Sigmoid colon (tissue), 7 donors: ENCODE measurements around the gene ICE1. TPM values are rescaled to one million over a fixed set of nuclear protein-coding genes. Genes with fewer than 3 reads are reported as not detected.

ENCODE experiments used
- DNase-seq: peaks from one replicate; pipeline ENCODE4 v3.0.0-alpha.2; 2019
- H3K27ac ChIP-seq, 4 donors: fragments of 200-600 bp; sonication (generic); one replicate each; pipeline ENCODE4 v1.5.1; 2016 to 2019; ENCODE audit warnings: mild to moderate bottlenecking in 1 of 4
- H3K27me3 ChIP-seq, 3 donors: fragments of 200-600 bp; sonication (generic); one replicate each; pipeline ENCODE4 v1.5.1; 2019; ENCODE audit warnings: mild to moderate bottlenecking in 1 of 3
- H3K36me3 ChIP-seq, 4 donors: fragments of 200-600 bp; sonication (generic); one replicate each; pipeline ENCODE4 v1.5.1; 2016 to 2019
- H3K4me1 ChIP-seq, 4 donors: fragments of 200-600 bp; sonication (generic); one replicate each; pipeline ENCODE4 v1.5.1; 2017 to 2019
- H3K4me3 ChIP-seq, 4 donors: fragments of 200-600 bp; sonication (generic); one replicate each; pipeline ENCODE4 v1.5.1; 2017 to 2019; ENCODE audit warnings: mild to moderate bottlenecking in 2 of 4, moderate library complexity in 1 of 4
- H3K9me3 ChIP-seq, 4 donors: fragments of 200-600 bp in 3 of 4; sonication (generic) in 3 of 4; one replicate each; pipeline versions ENCODE4 v1.5.1 to v1.6.1; 2013 to 2019
- CTCF ChIP-seq, 4 experiments: fragments of 450-650 bp in 3 of 4; fragments of 200-600 bp in 1 of 4; IDR thresholded peaks; one replicate each; pipeline ENCODE4 v1.5.1; 2016 to 2019; ENCODE audit warnings: antibody characterized with exemption in 4 of 4, mild to moderate bottlenecking in 3 of 4, moderate library complexity in 2 of 4
- EP300 ChIP-seq, 4 donors: sonication (generic); formaldehyde crosslinking; IDR thresholded peaks; one replicate each; pipeline ENCODE4 v1.6.1; 2017; ENCODE audit warnings: antibody characterized with exemption in 4 of 4
- POLR2A ChIP-seq, 2 donors: fragments of 450-650 bp; IDR thresholded peaks; one replicate each; pipeline ENCODE4 v1.6.1; 2016; ENCODE audit warnings: antibody characterized with exemption in 2 of 2, mild to moderate bottlenecking in 2 of 2, moderate library complexity in 2 of 2
- POLR2AphosphoS5 ChIP-seq, 4 donors: sonication (generic); formaldehyde crosslinking; IDR thresholded peaks; one replicate each; pipeline ENCODE4 v1.6.1; 2017; ENCODE audit warnings: antibody characterized with exemption in 4 of 4
- WGBS, 2 donors: extraction: QIAGEN DNeasy Blood & Tissue Kit; methylation state at CpG; one replicate each; pipeline ENCODE4 v1.1.7; 2013; 5-methylcytosine and 5-hydroxymethylcytosine counted together
- intact Hi-C: fragments of 100-400 bp; cut with DNase I; formaldehyde crosslinking; loops from one replicate; pipeline ENCODE4 v1.15.1; 2023
- polyA plus RNA-seq, 3 donors: library from polyadenylated mRNA; stranded (reverse); fragments of 200-250 nt; gene quantifications; one replicate each; pipeline ENCODE4 v1.2.3, GENCODE V29; 2013
- total RNA-seq, 4 donors: library from RNA; depleted of rRNA; stranded (reverse); fragments of >200 nt; gene quantifications; one replicate each; pipeline ENCODE4 v1.1.0, GENCODE V29; 2016
- donor health status: healthy with polysubstance abuse.
- donor health status: Bipolar disorder and iron deficiency.
- donor health status: healthy.

Gene ICE1
- total RNA-seq, result 10 to 100 TPM; 28.1 to 32.6 (median 30.8) TPM
- 1 to 10 TPM; 4.4 to 9.0 (median 4.8) TPM for polyA plus RNA-seq

GRCh38 chr5:5421961-5422818 lies at the start of gene ICE1:
ICE1 (plus strand) TSS chr5:5422677; CDS start chr5:5422916, 239 bp downstream.
- H3K36me3 ChIP-seq, result no peaks in the 10 kb centered on the region
- DNase-seq, result peak; percentile 99
- H3K27ac ChIP-seq, result peak within 1 kb of the TSS; percentile 90 to 97 (median 94)
- no peaks in the 10 kb centered on the region for H3K9me3 ChIP-seq
- H3K27me3 ChIP-seq, result no peaks in the 10 kb centered on the region
- H3K4me3 ChIP-seq, result peak within 1 kb of the TSS; percentile 92 to 98 (median 96)
- 0 to 1% methylated on average over 71 of the region's 71 CpGs for WGBS, 2 donors
- TF ChIP-seq EP300 (IDR thresholded peaks at IDR 0.05) (peak in 2 of 4 donors; percentile 68 to 71), POLR2AphosphoS5 (IDR thresholded peaks at IDR 0.05) (peak; percentile 71 to 93 (median 82)), POLR2A (IDR thresholded peaks at IDR 0.05) (peak; percentile 50 to 70), CTCF (IDR thresholded peaks at IDR 0.05) (no peak)
- H3K4me1 ChIP-seq, result peaks cover 0 to 50% (median 37%) of the 10 kb centered on the region in 4 donors
- intact Hi-C loops, result loop anchor here (2.0 to 10.0 kb wide), 5 partner anchors 480 to 1291 kb away; partner anchors contain the start of genes MED10 and TENT4A

GRCh38 chr5:5372930-5373329 lies 49.5 kb upstream of the ICE1 start:
- no peak overlapping the region for H3K27ac ChIP-seq
- intact Hi-C loops, result no loop called here
- H3K9me3 ChIP-seq, result no peaks in the 10 kb centered on the region
- DNase-seq, result no peak
- TF ChIP-seq POLR2A (IDR thresholded peaks at IDR 0.05) (no peak), CTCF (IDR thresholded peaks at IDR 0.05) (no peak), EP300 (IDR thresholded peaks at IDR 0.05) (no peak), POLR2AphosphoS5 (IDR thresholded peaks at IDR 0.05) (no peak)
- H3K4me3 ChIP-seq, result no peak overlapping the region
- H3K4me1 ChIP-seq, result no peaks in the 10 kb centered on the region
- 74 to 82% methylated on average over 10 of the region's 10 CpGs for WGBS, 2 donors
- H3K36me3 ChIP-seq, result no peaks in the 10 kb centered on the region
- no peaks in the 10 kb centered on the region for H3K27me3 ChIP-seq

GRCh38 chr5:5373351-5373989 lies 49.0 kb upstream of the ICE1 start:
- Histone ChIP-seq H3K36me3 (no peaks in the 10 kb centered on the region), H3K27me3 (no peaks in the 10 kb centered on the region), H3K27ac (no peak overlapping the region), H3K4me3 (no peak overlapping the region), H3K9me3 (no peaks in the 10 kb centered on the region), H3K4me1 (no peaks in the 10 kb centered on the region)
- intact Hi-C loops, result no loop called here
- DNase-seq, result peak; percentile 80
- TF ChIP-seq EP300 (IDR thresholded peaks at IDR 0.05) (no peak), POLR2AphosphoS5 (IDR thresholded peaks at IDR 0.05) (peak in 2 of 4 donors; percentile 24 to 52), POLR2A (IDR thresholded peaks at IDR 0.05) (no peak)
- 86 to 88% methylated on average over 2 of the region's 2 CpGs for WGBS, 2 donors

- TF ChIP-seq EP300 (IDR thresholded peaks at IDR 0.05), result no peak
- TF ChIP-seq CTCF (IDR thresholded peaks at IDR 0.05), result no peak
- no peak for TF ChIP-seq POLR2A (IDR thresholded peaks at IDR 0.05)
- no peak for TF ChIP-seq POLR2AphosphoS5 (IDR thresholded peaks at IDR 0.05)
- H3K4me3 ChIP-seq, result no peak overlapping the region
- no peaks in the 10 kb centered on the region for H3K4me1 ChIP-seq
- no peak for DNase-seq
- intact Hi-C loops, result no loop called here
- no peaks in the 10 kb centered on the region for H3K9me3 ChIP-seq
- H3K27me3 ChIP-seq, result no peaks in the 10 kb centered on the region
- H3K36me3 ChIP-seq, result no peaks in the 10 kb centered on the region
- 62 to 65% methylated on average over 6 of the region's 6 CpGs for WGBS, 2 donors
- H3K27ac ChIP-seq, result no peak overlapping the region
Measured at GRCh38 chr5:5374009-5374715, 48.3 kb upstream of the ICE1 start.
